NCI-H82 treated with DMSO at 0.1 percent for 48 hours (cell line): ENCODE data around the gene INTS4.
"Not testable (repeated sequence)": the region's sequence is repeated elsewhere in the genome, so short reads cannot be mapped to it uniquely, and the experiment has no call there.

Experiments used
- DNase-seq: peaks from one replicate; lab custom pipeline; 2025; ENCODE audit not compliant: unreplicated experiment; lab: John Stamatoyannopoulos, UW

INTS4 gene, protein sequence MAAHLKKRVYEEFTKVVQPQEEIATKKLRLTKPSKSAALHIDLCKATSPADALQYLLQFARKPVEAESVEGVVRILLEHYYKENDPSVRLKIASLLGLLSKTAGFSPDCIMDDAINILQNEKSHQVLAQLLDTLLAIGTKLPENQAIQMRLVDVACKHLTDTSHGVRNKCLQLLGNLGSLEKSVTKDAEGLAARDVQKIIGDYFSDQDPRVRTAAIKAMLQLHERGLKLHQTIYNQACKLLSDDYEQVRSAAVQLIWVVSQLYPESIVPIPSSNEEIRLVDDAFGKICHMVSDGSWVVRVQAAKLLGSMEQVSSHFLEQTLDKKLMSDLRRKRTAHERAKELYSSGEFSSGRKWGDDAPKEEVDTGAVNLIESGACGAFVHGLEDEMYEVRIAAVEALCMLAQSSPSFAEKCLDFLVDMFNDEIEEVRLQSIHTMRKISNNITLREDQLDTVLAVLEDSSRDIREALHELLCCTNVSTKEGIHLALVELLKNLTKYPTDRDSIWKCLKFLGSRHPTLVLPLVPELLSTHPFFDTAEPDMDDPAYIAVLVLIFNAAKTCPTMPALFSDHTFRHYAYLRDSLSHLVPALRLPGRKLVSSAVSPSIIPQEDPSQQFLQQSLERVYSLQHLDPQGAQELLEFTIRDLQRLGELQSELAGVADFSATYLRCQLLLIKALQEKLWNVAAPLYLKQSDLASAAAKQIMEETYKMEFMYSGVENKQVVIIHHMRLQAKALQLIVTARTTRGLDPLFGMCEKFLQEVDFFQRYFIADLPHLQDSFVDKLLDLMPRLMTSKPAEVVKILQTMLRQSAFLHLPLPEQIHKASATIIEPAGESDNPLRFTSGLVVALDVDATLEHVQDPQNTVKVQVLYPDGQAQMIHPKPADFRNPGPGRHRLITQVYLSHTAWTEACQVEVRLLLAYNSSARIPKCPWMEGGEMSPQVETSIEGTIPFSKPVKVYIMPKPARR

DNA sequence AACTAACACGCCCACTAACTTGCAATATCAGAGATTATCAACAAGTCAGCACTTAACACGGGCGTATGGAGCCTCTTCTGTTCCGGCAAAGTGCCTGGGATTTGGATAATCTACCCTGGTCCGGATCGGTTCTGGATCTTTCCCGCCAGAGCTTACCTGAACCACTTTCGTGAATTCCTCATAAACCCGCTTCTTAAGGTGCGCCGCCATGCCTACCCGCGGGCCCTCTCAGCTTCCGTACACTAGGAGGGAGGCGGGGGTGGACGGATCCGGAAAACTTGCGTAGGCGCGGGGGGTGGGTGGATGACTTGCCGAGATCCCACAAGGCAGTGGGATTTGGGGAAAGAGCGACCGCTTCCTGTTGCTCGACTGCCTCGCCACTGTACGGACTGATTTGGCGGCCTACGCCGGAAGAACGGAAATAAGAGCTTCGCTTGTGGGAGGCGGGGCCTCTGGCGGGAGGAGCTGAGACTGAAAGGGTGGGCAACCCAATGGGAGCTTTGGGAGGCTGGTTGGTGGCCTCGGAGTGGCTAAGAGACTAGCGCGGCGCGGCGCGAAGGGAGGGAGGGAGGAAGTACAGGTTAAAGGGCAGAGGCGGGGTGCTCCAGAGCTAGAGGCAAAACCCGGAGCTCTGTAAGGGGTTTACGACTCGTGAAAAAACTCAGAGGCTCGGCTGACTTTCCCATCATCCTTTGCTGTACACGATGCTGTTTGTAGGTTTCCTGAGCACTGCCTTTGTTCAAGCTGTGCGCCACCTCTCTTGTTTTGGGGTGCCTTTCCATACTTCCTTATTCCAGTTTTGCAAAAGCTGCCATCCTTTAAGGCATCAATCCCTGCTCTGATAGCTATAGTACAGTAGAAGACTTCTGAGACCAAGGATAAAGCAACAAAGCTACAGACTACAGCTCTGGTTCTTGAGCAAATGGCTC, at the start of gene INTS4:
TSS of gene INTS4 (minus strand) at position 235 of the 929 bp plus-strand sequence. CDS start at position 210, 25 bp downstream.
- DNase-seq, result peak; percentile 98

GRCh38 chr11:78041843-78042440, 47.5 kb upstream of the INTS4 start:
- no peak for DNase-seq

GRCh38 chr11:78041380-78041719, 46.9 kb upstream of the INTS4 start:
- not testable (repeated sequence) for DNase-seq

GRCh38 chr11:78040691-78041379, 46.4 kb upstream of the INTS4 start:
- no peak for DNase-seq

DNA sequence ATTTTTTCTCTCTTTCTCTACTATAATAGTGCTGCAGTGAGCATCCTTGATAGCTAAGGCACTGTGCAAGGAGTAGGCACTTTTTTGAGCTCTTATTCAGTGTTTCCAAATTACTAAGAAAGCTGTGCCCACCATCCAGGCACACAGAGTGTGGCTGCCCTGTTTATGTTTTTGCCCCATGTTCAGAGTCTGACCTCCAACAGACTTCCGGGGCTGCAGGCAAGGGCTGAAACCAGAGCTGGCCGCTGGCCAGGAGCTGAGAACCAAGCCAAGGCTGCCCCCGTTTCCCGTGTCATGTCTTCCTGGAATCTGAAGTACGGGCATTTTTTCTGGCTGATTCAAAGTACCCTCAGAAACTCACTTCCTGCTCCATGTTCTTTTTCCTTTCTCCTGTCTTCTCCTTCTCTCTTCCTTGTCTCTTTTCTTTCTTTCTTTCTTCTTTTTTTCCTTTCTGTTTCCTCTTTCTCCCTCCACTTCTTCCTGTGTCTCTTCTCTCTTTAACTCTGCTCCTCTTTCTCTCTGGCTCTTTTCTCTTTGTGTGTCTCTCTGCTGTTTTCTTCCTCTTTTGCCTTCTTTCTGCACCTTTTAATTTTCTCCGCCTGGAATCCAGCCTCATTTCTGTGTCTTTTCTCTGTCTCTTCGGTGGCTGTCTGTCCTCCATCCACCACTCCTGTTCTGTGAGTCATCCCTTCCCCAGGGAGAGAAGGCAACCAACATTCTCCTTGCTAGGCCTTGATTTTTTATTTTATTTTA, 45.6 kb upstream of the INTS4 start:
- no peak for DNase-seq

DNA sequence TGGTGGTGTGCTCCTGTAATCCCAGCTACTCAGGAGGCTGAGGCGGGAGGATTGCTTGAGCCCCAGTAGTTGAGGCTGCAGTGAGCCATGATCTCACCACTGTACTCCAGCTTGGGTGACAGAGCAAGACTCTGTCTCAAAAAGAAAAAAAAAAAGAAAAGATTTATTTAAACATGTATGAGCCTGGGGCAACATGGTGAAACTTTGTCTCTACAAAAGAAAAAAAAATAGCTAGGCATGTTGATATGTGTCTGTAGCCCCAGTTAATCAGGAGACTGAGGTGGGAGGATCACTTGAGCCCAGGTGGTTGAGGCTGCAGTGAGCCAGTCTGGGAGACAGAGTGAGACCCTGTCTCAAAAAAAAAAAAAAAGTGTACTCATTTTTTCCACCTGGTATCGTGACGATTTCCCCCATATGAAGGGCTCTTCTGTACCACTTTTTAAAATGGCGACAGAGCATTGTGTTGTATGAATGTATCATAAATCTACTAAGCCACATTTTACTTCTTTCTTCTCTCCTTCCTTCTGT, 45.0 kb upstream of the INTS4 start:
- DNase-seq, result no peak

GRCh38 chr11:78038697-78039313, 44.3 kb upstream of the INTS4 start:
- no peak for DNase-seq

DNA sequence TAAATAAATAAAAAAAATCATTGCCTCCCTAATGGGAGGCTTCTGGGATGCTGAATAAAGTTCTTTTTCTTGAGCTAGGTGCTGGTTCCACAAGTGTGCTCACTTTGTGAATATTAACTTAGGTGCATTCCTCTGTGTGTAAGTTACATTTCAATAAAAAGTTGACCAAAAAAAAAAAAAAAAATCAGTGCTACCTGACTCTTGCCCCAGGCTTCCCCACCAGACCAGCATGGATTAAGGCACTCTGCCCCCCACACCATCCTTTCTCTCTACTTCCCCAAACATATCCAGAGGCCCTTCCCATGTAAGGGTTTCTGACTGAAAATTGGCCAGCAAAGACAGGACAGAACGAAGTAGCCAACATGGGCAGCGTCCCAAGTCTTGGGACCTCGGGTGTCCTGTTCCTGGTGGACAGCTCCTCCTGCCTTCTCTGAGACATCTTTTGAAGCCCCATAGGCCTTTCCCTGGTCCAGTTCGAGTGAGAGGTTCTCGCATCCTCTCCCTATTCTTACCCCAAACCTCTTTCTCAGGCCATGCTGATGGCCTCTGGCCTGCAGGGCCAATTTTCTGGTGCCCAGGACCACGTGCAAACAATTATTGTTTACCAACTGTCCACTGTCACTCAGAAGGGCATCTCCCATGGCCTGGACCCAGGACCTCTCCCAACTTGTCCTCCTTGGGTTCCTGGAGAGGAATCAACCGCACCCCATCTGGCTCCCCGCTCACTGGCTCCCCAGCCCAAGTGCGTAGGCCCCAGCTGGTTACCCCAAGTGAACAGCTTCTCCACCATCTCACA, 43.6 kb upstream of the INTS4 start:
- no peak for DNase-seq

GRCh38 chr11:78037056-78037455, 42.6 kb upstream of the INTS4 start:
- DNase-seq, result no peak

DNA sequence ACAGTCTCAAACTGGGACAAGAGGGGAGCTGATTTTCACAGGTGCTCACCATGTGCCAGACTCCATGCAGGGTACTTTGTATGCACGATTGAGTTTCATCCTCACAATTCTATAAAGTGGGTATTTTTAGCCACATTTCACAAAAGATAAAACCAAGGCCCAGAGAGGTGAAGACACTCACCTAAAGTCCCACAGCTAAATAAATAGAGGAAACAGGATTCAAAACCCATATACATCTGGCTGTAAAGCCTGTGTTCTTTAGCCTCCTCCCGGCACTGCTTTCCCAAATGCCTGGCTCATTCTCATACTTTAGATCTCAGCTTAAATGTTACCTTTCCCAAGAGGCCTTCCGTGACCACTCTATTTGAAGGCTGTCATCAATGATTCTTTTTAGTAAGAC, 41.8 kb upstream of the INTS4 start:
- no peak for DNase-seq

GRCh38 chr11:78034623-78035022, 40.2 kb upstream of the INTS4 start:
- no peak for DNase-seq

GRCh38 chr11:78033040-78033439, 38.6 kb upstream of the INTS4 start:
- no peak for DNase-seq

GRCh38 chr11:78032090-78032489, 37.6 kb upstream of the INTS4 start:
- no peak for DNase-seq

DNA sequence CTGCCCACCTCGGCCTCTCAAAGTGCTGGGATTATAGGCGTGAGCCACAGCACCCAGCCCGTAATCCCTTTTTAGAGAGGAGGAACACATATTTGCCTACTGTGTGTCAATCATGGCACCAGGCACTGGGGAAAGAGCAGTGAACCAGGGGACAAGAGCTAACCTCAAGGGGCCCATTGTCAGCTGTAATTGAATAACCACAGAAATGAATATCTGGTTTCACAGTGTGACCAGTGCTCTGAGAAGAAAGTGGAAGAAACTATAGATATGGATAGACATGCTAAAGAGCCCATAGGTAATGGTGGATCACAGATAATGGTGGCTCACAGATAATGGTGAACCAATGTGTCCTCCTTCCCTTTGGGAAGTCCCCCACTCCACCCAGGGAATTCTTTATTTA, 37.2 kb upstream of the INTS4 start:
- DNase-seq, result no peak

GRCh38 chr11:78030429-78031325, 36.2 kb upstream of the INTS4 start:
- DNase-seq, result peak; percentile 6

DNA sequence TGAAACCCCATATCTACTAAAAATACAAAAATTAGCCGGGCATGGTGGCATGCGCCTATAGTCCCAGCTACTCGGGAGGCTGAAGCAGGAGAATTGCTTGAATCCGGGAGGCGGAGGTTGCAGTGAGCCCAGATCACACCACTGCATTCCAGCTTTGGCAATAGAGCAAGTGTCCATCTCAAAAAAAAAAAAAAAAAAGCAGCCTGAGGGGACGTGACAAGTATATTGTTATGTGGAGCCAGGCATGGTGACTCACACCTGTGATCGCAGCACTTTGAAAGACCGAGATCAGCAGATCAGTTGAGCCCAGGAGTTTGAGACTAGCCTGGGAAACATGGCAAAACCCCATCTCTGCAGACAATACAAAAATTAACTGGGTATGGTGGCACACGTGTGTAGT, 34.0 kb upstream of the INTS4 start:
- not testable (repeated sequence) for DNase-seq

- no peak for DNase-seq
Observed at GRCh38 chr11:78027759-78028158, 33.3 kb upstream of the INTS4 start.
